K562 (cell line): Measurements from ENCODE around the gene TPM4. TPM values are rescaled to one million over a fixed set of nuclear protein-coding genes. Genes with fewer than 3 reads are reported as not detected.
A peak's percentile ranks its signal among the peaks of the same experiment; 100 is the strongest.

Source experiments
- ATAC-seq: fragments of 200-7000 bp; cut with Tn5 transposase; 3 replicates; pipeline ENCODE4 v1.9.1; 2020; ENCODE audit warnings: moderate library complexity
- BruUV-seq: library from RNA; stranded (reverse); fragments of 400-500 nt; replicated peaks from 2 replicates; lab custom pipeline; 2021; lab: Mats Ljungman, UMichigan
- CTCF ChIA-PET: fragments of 300-600 bp; formaldehyde crosslinking; extraction: SDS; loops from one replicate; lab custom pipeline; 2021; ENCODE audit warnings: low intra/inter-chr PET ratio; lab: Yijun Ruan, JAX
- POLR2A ChIA-PET: fragments of 300-600, 350-650 bp; sonication (Branson Sonifier 250); formaldehyde crosslinking; extraction: SDS; loops from one replicate; lab custom pipeline; 2021; ENCODE audit warnings: antibody characterized with exemption, inconsistent platforms; lab: Yijun Ruan, JAX
- DNase-seq, 4 experiments: peaks; one replicate each; pipeline versions ENCODE4 v3.0.0 to v3.0.0-alpha.2; 2011 to 2018; ENCODE audit warnings: low spot score in 3 of 4, mixed read lengths in 3 of 4; ENCODE audit errors: extremely low read depth in 1 of 4
- FAIRE-seq: peaks from 2 replicates; lab custom pipeline; 2011; peaks lifted over from hg19 to GRCh38; lab: Jason Lieb, UNC
- H2AFZ ChIP-seq: 2 replicates; pipeline ENCODE4 v1.6.0; 2011; ENCODE audit warnings: low read depth, low read length, control low read depth, inconsistent platforms
- H3K27ac ChIP-seq: fragments of 200-600 bp; 3 replicates; pipeline ENCODE4 v1.8.0; 2011; ENCODE audit warnings: low read depth, mild to moderate bottlenecking, control low read depth, inconsistent platforms, low read length, moderate library complexity, mixed read lengths; ENCODE audit errors: extremely low read depth
- H3K27me3 ChIP-seq, 2 experiments: fragments of 300-600 bp in 1 of 2; 2 replicates in 1 of 2; 3 replicates in 1 of 2; pipeline versions ENCODE4 v1.6.0 to v1.8.0; 2011; ENCODE audit warnings: inconsistent platforms in 2 of 2, low read length in 2 of 2, mild to moderate bottlenecking in 1 of 2, mixed read lengths in 1 of 2, moderate library complexity in 1 of 2; ENCODE audit not compliant: control insufficient read depth in 2 of 2, insufficient read depth in 2 of 2
- H3K36me3 ChIP-seq: fragments of 300-600 bp; 3 replicates; pipeline ENCODE4 v1.8.0; 2011; ENCODE audit warnings: mild to moderate bottlenecking, low read length, inconsistent platforms; ENCODE audit not compliant: control insufficient read depth, insufficient read depth
- H3K4me1 ChIP-seq, 2 experiments: fragments of 200-600 bp in 1 of 2; replicated peaks in 1 of 2; 2 replicates in 1 of 2; 3 replicates in 1 of 2; pipeline versions ENCODE4 v1.5.1 to v1.8.0; 2011; ENCODE audit warnings: inconsistent platforms in 2 of 2, low read length in 2 of 2, mild to moderate bottlenecking in 1 of 2, mixed read lengths in 1 of 2, moderate library complexity in 1 of 2; ENCODE audit not compliant: control insufficient read depth in 2 of 2, insufficient read depth in 2 of 2
- H3K4me2 ChIP-seq: 2 replicates; pipeline ENCODE4 v1.6.1; 2011; ENCODE audit warnings: low read length, control low read depth, inconsistent platforms, mixed read lengths; ENCODE audit not compliant: insufficient read depth
- H3K4me3 ChIP-seq: fragments of 200-600 bp; sonication (generic), shearing (Covaris generic); 2 replicates; pipeline ENCODE4 v1.5.1; 2016; ENCODE audit warnings: control low read depth, inconsistent platforms
- H3K79me2 ChIP-seq: fragments of 200-600 bp; 3 replicates; pipeline ENCODE4 v1.8.0; 2011; ENCODE audit warnings: low read length, inconsistent platforms; ENCODE audit not compliant: control insufficient read depth, insufficient read depth
- H3K9ac ChIP-seq, 2 experiments: 2 replicates each; pipeline versions ENCODE4 v1.6.0 to v1.6.1; 2011; ENCODE audit warnings: low read depth in 2 of 2, low read length in 2 of 2, control low read depth in 1 of 2, inconsistent platforms in 1 of 2, mild to moderate bottlenecking in 1 of 2, mixed read lengths in 1 of 2; ENCODE audit not compliant: insufficient read depth in 1 of 2
- H3K9me1 ChIP-seq: one replicate; pipeline ENCODE4 v1.6.0; 2011; ENCODE audit warnings: inconsistent platforms, mild to moderate bottlenecking, low read length, moderate library complexity; ENCODE audit not compliant: control insufficient read depth, insufficient read depth
- H3K9me3 ChIP-seq: replicated peaks from 2 replicates; pipeline ENCODE4 v1.5.1; 2011; ENCODE audit warnings: low read depth, low read length, inconsistent platforms; ENCODE audit not compliant: control insufficient read depth, insufficient read depth
- H4K20me1 ChIP-seq: replicated peaks from 2 replicates; pipeline ENCODE4 v1.6.1; 2011; ENCODE audit warnings: low read length, inconsistent platforms, mixed read lengths; ENCODE audit not compliant: control insufficient read depth, insufficient read depth
- ARID3B ChIP-seq: fragments of 250-450 bp; sonication (Bioruptor Pico); IDR thresholded peaks from 2 replicates; pipeline ENCODE4 v1.4.0; 2020; ENCODE audit warnings: borderline replicate concordance
- ATF2 ChIP-seq: sonication (generic); formaldehyde crosslinking; IDR thresholded peaks from 2 replicates; pipeline ENCODE4 v1.8.1; 2022; ENCODE audit warnings: missing genetic modification reagents
- CC2D1A ChIP-seq: fragments of 450-650 bp; IDR thresholded peaks from 2 replicates; pipeline ENCODE4 v1.6.1; 2017; ENCODE audit warnings: mild to moderate bottlenecking
- E2F6 ChIP-seq, 2 experiments: IDR thresholded peaks; 2 replicates each; pipeline ENCODE4 v1.6.1; 2011; ENCODE audit warnings: borderline replicate concordance in 1 of 2, control low read depth in 1 of 2, low read depth in 1 of 2, low read length in 1 of 2, mild to moderate bottlenecking in 1 of 2, mixed read lengths in 1 of 2, moderate library complexity in 1 of 2; ENCODE audit not compliant: insufficient read depth in 1 of 2, insufficient read length in 1 of 2, poor library complexity in 1 of 2, severe bottlenecking in 1 of 2; ENCODE audit errors: extremely low read depth in 1 of 2
- HDAC8 ChIP-seq: fragments of 450-650 bp; IDR thresholded peaks from 2 replicates; pipeline ENCODE4 v1.6.1; 2016; ENCODE audit warnings: mild to moderate bottlenecking, missing genetic modification characterization, moderate library complexity, missing compliant biosample characterization
- HOXB6 ChIP-seq: fragments of 250-450 bp; sonication (Bioruptor Pico); IDR thresholded peaks from 2 replicates; pipeline ENCODE4 v1.5.1; 2022; ENCODE audit warnings: mild to moderate bottlenecking, borderline replicate concordance
- LCOR ChIP-seq: sonication (generic); formaldehyde crosslinking; IDR thresholded peaks from 2 replicates; pipeline ENCODE4 v1.8.0; 2022; ENCODE audit warnings: mild to moderate bottlenecking, missing genetic modification reagents
- NR1H2 ChIP-seq: sonication (generic); formaldehyde crosslinking; IDR thresholded peaks from 2 replicates; pipeline ENCODE4 v1.4.0; 2020; ENCODE audit warnings: mild to moderate bottlenecking, missing genetic modification reagents
- PHF20 ChIP-seq: fragments of 450-650 bp; IDR thresholded peaks from 2 replicates; pipeline ENCODE4 v1.6.1; 2018; ENCODE audit not compliant: partially characterized antibody
- ZBTB33 ChIP-seq: sonication (generic); formaldehyde crosslinking; IDR thresholded peaks from 2 replicates; pipeline ENCODE4 v1.8.1; 2023; ENCODE audit warnings: mild to moderate bottlenecking, missing genetic modification reagents
- ZNF586 ChIP-seq: fragments of 450-650 bp; formaldehyde crosslinking; conservative IDR thresholded peaks from 2 replicates; pipeline ENCODE4 v1.4.0; 2020; ENCODE audit warnings: mild to moderate bottlenecking, moderate library complexity
- ZNF589 ChIP-seq: fragments of 200-800 bp; sonication (Bioruptor generic); IDR thresholded peaks from 2 replicates; pipeline ENCODE4 v1.6.1; 2016; ENCODE audit warnings: low read depth, missing genetic modification characterization, missing compliant biosample characterization
- WGBS: fragments of 100-300 bp; shearing (Covaris generic); methylation state at CpG from one replicate; pipeline ENCODE4 v1.1.6; 2016; ENCODE audit warnings: low coverage, mixed read lengths; ENCODE audit not compliant: insufficient coverage; ENCODE audit errors: missing lambda C conversion rate; 5-methylcytosine and 5-hydroxymethylcytosine counted together
- in situ Hi-C: fragments of 300-500 bp; cut with MboI; formaldehyde crosslinking; loops from 4 replicates; pipeline ENCODE4 v1.15.0; 2018; ENCODE audit warnings: inconsistent platforms, mixed read lengths
- intact Hi-C: fragments of 100-400 bp; cut with micrococcal nuclease; formaldehyde crosslinking; loops from 2 replicates; pipeline ENCODE4 v1.14.2; 2022
- polyA plus RNA-seq, 8 experiments: library from polyadenylated mRNA; depleted of rRNA in 4 of 8; stranded (reverse) in 5 of 8; unstranded in 3 of 8; fragments of >200 nt; fragmentation: Nextera tagmentation in 2 of 8; fragmentation: Illumina TruSeq in 1 of 8; extraction: Ambion mirVana in 2 of 8; extraction: Trizol in 1 of 8; gene quantifications; 2 replicates each; pipeline versions ENCODE4 v1.2.1 to v1.2.3, GENCODE V29; 2011 to 2014; ENCODE audit warnings: inconsistent platforms in 1 of 8, missing spikeins in 1 of 8
- total RNA-seq, 7 experiments: library from RNA; depleted of rRNA in 6 of 7; stranded (reverse); fragments of >200 nt in 6 of 7; fragmentation: Illumina TruSeq in 2 of 7; extraction: Trizol in 2 of 7; gene quantifications; 2 replicates each; pipeline versions ENCODE4 v1.2.1 to v1.2.3, GENCODE V29; 2011 to 2021; ENCODE audit warnings: low replicate concordance in 1 of 7

Gene TPM4
- total and polyA plus RNA-seq, 9 of the 15 experiments (the other 6 are each of a cell fraction or from before 2014, with no cell fraction given): 28.1 to 111 (median 77.4) TPM

GRCh38 chr19:16144216-16144581 lies 67.9 kb downstream of the TPM4 start:
- WGBS: 18% methylated on average over 1 of the region's 1 CpG
- TF ChIP-seq LCOR (CRISPR knock-in tag): no peak
- TF ChIP-seq ATF2 (CRISPR knock-in tag): no peak
- TF ChIP-seq ARID3B (CRISPR knock-in tag): no peak
- TF ChIP-seq HDAC8 (tag): no peak
- TF ChIP-seq HOXB6: no peak
- no peak for TF ChIP-seq CC2D1A
- no peak for TF ChIP-seq PHF20
- no peak for TF ChIP-seq ZBTB33 (CRISPR knock-in tag)
- no peak for TF ChIP-seq E2F6 (IDR thresholded peaks at IDR 0.05; ENCODE audit: borderline replicate concordance in 1 of 2, extremely low read depth in 1 of 2, insufficient read depth in 1 of 2, insufficient read length in 1 of 2, low read depth in 1 of 2, low read length in 1 of 2, poor library complexity in 1 of 2, severe bottlenecking in 1 of 2)
- no peak for TF ChIP-seq NR1H2 (CRISPR knock-in tag)
- TF ChIP-seq ZNF589 (CRISPR knock-in tag): no peak
- no peak for TF ChIP-seq ZNF586

More at GRCh38 chr19:16144216-16144581, 67.9 kb downstream of the TPM4 start:
- no peak overlapping the region for H3K9ac ChIP-seq
- H3K36me3 ChIP-seq: no peaks in the 10 kb centered on the region
- peaks cover 0 to 15% of the 10 kb centered on the region in 2 experiments; a peak in 2 of 5 replicates for H3K4me1 ChIP-seq
- H4K20me1 ChIP-seq: no peaks in the 10 kb centered on the region
- POLR2A ChIA-PET: interaction anchor here (0.5 to 1.2 kb wide), 8 partner anchors 9 to 534 kb away, joined by 3 to 5 read pairs (median 3); partner anchors contain the start of gene FAM32A
- H3K4me3 ChIP-seq: no peak overlapping the region
- no peaks in the 10 kb centered on the region for H3K9me1 ChIP-seq
- DNase-seq (no peak), ATAC-seq (peak; percentile 24; the same call in 1 of the 3 replicates), FAIRE-seq (no peak)
- H3K79me2 ChIP-seq: no peaks in the 10 kb centered on the region
- no TSS peak for BruUV-seq
- H3K4me2 ChIP-seq: no peak overlapping the region
- intact Hi-C loops: no loop called here
- H3K27me3 ChIP-seq: no peaks in the 10 kb centered on the region; a peak in 1 of 5 replicates
- in situ Hi-C loops: no loop called here
- H3K27ac ChIP-seq: no peak overlapping the region
- CTCF ChIA-PET: interaction anchor here (0.7 kb wide), 1 partner anchor 20 kb away, joined by 4 read pairs; no protein-coding TSS in a partner anchor
- no peak overlapping the region for H2AFZ ChIP-seq
- H3K9me3 ChIP-seq: no peaks in the 10 kb centered on the region
